ENCODE data around the gene AGA. TPM values are rescaled to one million over a fixed set of nuclear protein-coding genes. Genes with fewer than 3 reads are reported as not detected.

Gene AGA
- total RNA-seq, 2 experiments from 2014 or later = 14.6 to 15.4 TPM

GRCh38 chr4:177404986-177405385, 37.3 kb downstream of the AGA start:
- CTCF ChIA-PET = no interaction called here
- H3K36me3 ChIP-seq (ENCODE audit: insufficient read depth, low read length) = no peaks in the 10 kb centered on the region
- Mint-ChIP-seq H3K4me3 (no peak overlapping the region), H3K9me3 (no peaks in the 10 kb centered on the region), H3K27me3 (no peaks in the 10 kb centered on the region), H3K36me3 (ENCODE audit: low read depth) (no peaks in the 10 kb centered on the region), H3K4me1 (ENCODE audit: low read depth) (peaks cover 33% of the 10 kb centered on the region), H3K27ac (no peak overlapping the region)
- H3K4me1 ChIP-seq (ENCODE audit: insufficient read depth, low read length) = peaks cover 32% of the 10 kb centered on the region
- TF ChIP-seq CTCF (IDR thresholded peaks at IDR 0.05) = no peak
- ATAC-seq (ENCODE audit: poor library complexity) = no peak
- no peak overlapping the region for H3K27ac ChIP-seq (ENCODE audit: low read depth in 1 of 2, low read length in 2 of 2)
- no peaks in the 10 kb centered on the region for H3K27me3 ChIP-seq (ENCODE audit: control insufficient read depth in 1 of 2, insufficient read depth in 2 of 2, low read length in 2 of 2)
- H3K9me3 ChIP-seq (ENCODE audit: control insufficient read depth in 1 of 2, insufficient read depth in 1 of 2, low read length in 2 of 2) = peaks cover 0 to 5% of the 10 kb centered on the region in 2 experiments
- POLR2A ChIA-PET = no interaction called here
- DNase-seq = no peak
- intact Hi-C loops (cut with DNase I, micrococcal nuclease) = no loop called here
- H3K4me3 ChIP-seq (ENCODE audit: low read length) = no peak overlapping the region

- Histone ChIP-seq H3K4me3 (ENCODE audit: low read length) (no peak overlapping the region), H3K27ac (ENCODE audit: low read depth in 1 of 2, low read length in 2 of 2) (no peak overlapping the region), H3K9me3 (ENCODE audit: control insufficient read depth in 1 of 2, insufficient read depth in 1 of 2, low read length in 2 of 2) (peaks cover 0 to 5% of the 10 kb centered on the region in 2 experiments), H3K36me3 (ENCODE audit: insufficient read depth, low read length) (no peaks in the 10 kb centered on the region), H3K27me3 (ENCODE audit: control insufficient read depth in 1 of 2, insufficient read depth in 2 of 2, low read length in 2 of 2) (no peaks in the 10 kb centered on the region), H3K4me1 (ENCODE audit: insufficient read depth, low read length) (peaks cover 34% of the 10 kb centered on the region)
- ChIA-PET CTCF (no interaction called here), POLR2A (interaction anchor here (1.1 to 1.4 kb wide), 2 partner anchors 35 to 38 kb away, joined by 3 read pairs; no protein-coding TSS in a partner anchor)
- Mint-ChIP-seq H3K27me3 (no peaks in the 10 kb centered on the region), H3K9me3 (no peaks in the 10 kb centered on the region), H3K27ac (no peak overlapping the region), H3K36me3 (ENCODE audit: low read depth) (no peaks in the 10 kb centered on the region), H3K4me1 (ENCODE audit: low read depth) (peaks cover 39% of the 10 kb centered on the region), H3K4me3 (no peak overlapping the region)
- ATAC-seq (ENCODE audit: poor library complexity) (no peak), DNase-seq (no peak)
- intact Hi-C loops (cut with DNase I, micrococcal nuclease) = no loop called here
- TF ChIP-seq CTCF (IDR thresholded peaks at IDR 0.05) = no peak
Measured at GRCh38 chr4:177404342-177404741, 37.9 kb downstream of the AGA start.

GRCh38 chr4:177403746-177404145, 38.5 kb downstream of the AGA start:
- Mint-ChIP-seq H3K9me3 (no peaks in the 10 kb centered on the region), H3K27ac (no peak overlapping the region), H3K4me3 (no peak overlapping the region), H3K27me3 (no peaks in the 10 kb centered on the region), H3K4me1 (ENCODE audit: low read depth) (peaks cover 39% of the 10 kb centered on the region), H3K36me3 (ENCODE audit: low read depth) (no peaks in the 10 kb centered on the region)
- Histone ChIP-seq H3K27ac (ENCODE audit: low read depth in 1 of 2, low read length in 2 of 2) (no peak overlapping the region), H3K36me3 (ENCODE audit: insufficient read depth, low read length) (no peaks in the 10 kb centered on the region), H3K9me3 (ENCODE audit: control insufficient read depth in 1 of 2, insufficient read depth in 1 of 2, low read length in 2 of 2) (peaks cover 0 to 5% of the 10 kb centered on the region in 2 experiments), H3K4me1 (ENCODE audit: insufficient read depth, low read length) (peaks cover 34% of the 10 kb centered on the region), H3K4me3 (ENCODE audit: low read length) (no peak overlapping the region), H3K27me3 (ENCODE audit: control insufficient read depth in 1 of 2, insufficient read depth in 2 of 2, low read length in 2 of 2) (no peaks in the 10 kb centered on the region)
- intact Hi-C loops (cut with DNase I, micrococcal nuclease) = no loop called here
- CTCF ChIA-PET = no interaction called here
- ATAC-seq (ENCODE audit: poor library complexity) = no peak
- DNase-seq = no peak
- TF ChIP-seq CTCF (IDR thresholded peaks at IDR 0.05) = no peak
- POLR2A ChIA-PET = interaction anchor here (1.1 to 1.4 kb wide), 2 partner anchors 35 to 39 kb away, joined by 3 read pairs; no protein-coding TSS in a partner anchor

All from CD4-positive, alpha-beta T cell (primary cell).